Hepatocyte (in vitro differentiated cells): ENCODE results near the gene HMGN2. TPM values are rescaled to one million over a fixed set of nuclear protein-coding genes. Genes with fewer than 3 reads are reported as not detected.

Source experiments
- DNase-seq: peaks from one replicate; pipeline ENCODE4 v3.0.0-alpha.2; 2016; ENCODE audit warnings: low spot score
- H2AFZ ChIP-seq: fragments of 200-600 bp; sonication (generic); 2 replicates; pipeline ENCODE4 v1.6.0; 2016; ENCODE audit warnings: antibody characterized with exemption, mild to moderate bottlenecking
- H3K27ac ChIP-seq: fragments of 200-600 bp; sonication (generic); 2 replicates; pipeline ENCODE4 v1.5.1; 2016; ENCODE audit warnings: mild to moderate bottlenecking
- H3K27me3 ChIP-seq: fragments of 200-600 bp; sonication (generic); 2 replicates; pipeline ENCODE4 v1.6.1; 2016
- H3K36me3 ChIP-seq: fragments of 200-600 bp; sonication (generic); replicated peaks from 2 replicates; pipeline ENCODE4 v1.5.1; 2016; ENCODE audit warnings: low read depth; ENCODE audit not compliant: insufficient read depth
- H3K4me1 ChIP-seq: fragments of 200-600 bp; sonication (generic); 2 replicates; pipeline ENCODE4 v1.5.1; 2016; ENCODE audit warnings: mild to moderate bottlenecking, moderate library complexity; ENCODE audit not compliant: insufficient read depth
- H3K4me2 ChIP-seq: fragments of 200-600 bp; sonication (generic); 2 replicates; pipeline ENCODE4 v1.6.0; 2016
- H3K4me3 ChIP-seq: fragments of 200-600 bp; sonication (generic); 2 replicates; pipeline ENCODE4 v1.5.1; 2016; ENCODE audit warnings: mild to moderate bottlenecking
- H3K79me2 ChIP-seq: fragments of 200-600 bp; sonication (generic); 2 replicates; pipeline ENCODE4 v1.6.0; 2017; ENCODE audit warnings: mild to moderate bottlenecking
- H3K9me2 ChIP-seq: fragments of 200-600 bp; sonication (generic); replicated peaks from 2 replicates; pipeline ENCODE4 v1.6.0; 2017; ENCODE audit warnings: mild to moderate bottlenecking; ENCODE audit not compliant: insufficient read depth
- H3K9me3 ChIP-seq: fragments of 200-600 bp; sonication (generic); 2 replicates; pipeline ENCODE4 v1.5.1; 2016; ENCODE audit warnings: low read depth, mild to moderate bottlenecking
- H4K20me1 ChIP-seq: fragments of 200-600 bp; sonication (generic); 2 replicates; pipeline ENCODE4 v1.6.0; 2016; ENCODE audit warnings: mild to moderate bottlenecking; ENCODE audit not compliant: insufficient read depth, poor library complexity, severe bottlenecking
- CTCF ChIP-seq: fragments of 200-600 bp; sonication (generic); IDR thresholded peaks from 2 replicates; pipeline ENCODE4 v1.5.1; 2016; ENCODE audit warnings: antibody characterized with exemption, mild to moderate bottlenecking; ENCODE audit not compliant: poor library complexity
- EZH2 ChIP-seq: fragments of 200-600 bp; sonication (generic); IDR thresholded peaks from 2 replicates; pipeline ENCODE4 v1.6.1; 2016; ENCODE audit warnings: antibody characterized with exemption, mild to moderate bottlenecking, borderline replicate concordance
- EZH2phosphoT487 ChIP-seq: fragments of 200-600 bp; sonication (generic); IDR thresholded peaks from one replicate; pipeline ENCODE4 v1.6.1; 2018; ENCODE audit warnings: antibody characterized with exemption, mild to moderate bottlenecking, low read depth, moderate library complexity; ENCODE audit not compliant: unreplicated experiment, severe bottlenecking
- whole genome bisulfite sequencing: methylation state at CpG from one replicate; pipeline ENCODE4 v1.1.6; 2016; ENCODE audit warnings: low lambda C conversion rate; ENCODE audit errors: missing lambda C conversion rate; 5-methylcytosine and 5-hydroxymethylcytosine counted together
- polyA plus RNA-seq: library from polyadenylated mRNA; unstranded; fragments of >200 nt; fragmentation: Nextera tagmentation; extraction: Ambion mirVana; gene quantifications from 2 replicates; pipeline ENCODE4 v1.2.1, GENCODE V29; 2016
- total RNA-seq: library from RNA; depleted of rRNA; stranded (reverse); fragments of >200 nt; gene quantifications from 2 replicates; pipeline ENCODE4 v1.2.3, GENCODE V29; 2014

HMGN2 gene
- total and polyA plus RNA-seq, 2 experiments from 2014 or later = 215 to 467 TPM

GRCh38 chr1:26478159-26478558 lies 5.9 kb downstream of the HMGN2 start:
- DNase-seq = no peak
- Histone ChIP-seq H3K27me3 (no peaks in the 10 kb centered on the region), H3K4me1 (peaks cover 16% of the 10 kb centered on the region), H3K4me2 (no peak overlapping the region), H3K4me3 (no peak overlapping the region), H3K27ac (no peak overlapping the region), H3K9me3 (no peaks in the 10 kb centered on the region), H2AFZ (no peak overlapping the region), H3K9me2 (no peaks in the 10 kb centered on the region), H3K79me2 (peaks cover 26% of the 10 kb centered on the region), H3K36me3 (no peaks in the 10 kb centered on the region), H4K20me1 (peaks cover 25% of the 10 kb centered on the region)
- no peak for TF ChIP-seq EZH2
- no peak for TF ChIP-seq EZH2phosphoT487
- TF ChIP-seq CTCF = no peak
- WGBS = 92% methylated on average over 3 of the region's 3 CpGs

- no peak for DNase-seq
- TF ChIP-seq EZH2 = no peak
- no peaks in the 10 kb centered on the region for H3K36me3 ChIP-seq
- no peak overlapping the region for H3K27ac ChIP-seq
- WGBS = 97% methylated on average over 6 of the region's 6 CpGs
- no peaks in the 10 kb centered on the region for H3K27me3 ChIP-seq
- peaks cover 16% of the 10 kb centered on the region for H4K20me1 ChIP-seq
- peaks cover 9% of the 10 kb centered on the region for H3K4me1 ChIP-seq
- no peak overlapping the region for H2AFZ ChIP-seq
- no peaks in the 10 kb centered on the region for H3K9me3 ChIP-seq
- H3K79me2 ChIP-seq = peaks cover 18% of the 10 kb centered on the region
- no peak overlapping the region for H3K4me3 ChIP-seq
- no peaks in the 10 kb centered on the region for H3K9me2 ChIP-seq
- H3K4me2 ChIP-seq = no peak overlapping the region
Observed at GRCh38 chr1:26478988-26479387, 6.7 kb downstream of the HMGN2 start.

GRCh38 chr1:26482921-26483320 lies 10.7 kb downstream of the HMGN2 start:
- DNase-seq = no peak
- Histone ChIP-seq H3K4me1 (no peaks in the 10 kb centered on the region), H3K27ac (no peak overlapping the region), H3K9me3 (no peaks in the 10 kb centered on the region), H3K4me2 (no peak overlapping the region), H4K20me1 (no peaks in the 10 kb centered on the region), H3K79me2 (no peaks in the 10 kb centered on the region), H3K27me3 (no peaks in the 10 kb centered on the region), H3K4me3 (no peak overlapping the region), H2AFZ (no peak overlapping the region), H3K36me3 (no peaks in the 10 kb centered on the region), H3K9me2 (no peaks in the 10 kb centered on the region)
- 75% methylated on average over 2 of the region's 2 CpGs for WGBS
- no peak for TF ChIP-seq EZH2phosphoT487
- TF ChIP-seq EZH2 = no peak
- TF ChIP-seq CTCF = no peak

GRCh38 chr1:26483980-26484379 lies 11.7 kb downstream of the HMGN2 start:
- H3K27me3 ChIP-seq = no peaks in the 10 kb centered on the region
- no peak overlapping the region for H3K4me3 ChIP-seq
- H3K4me1 ChIP-seq = no peaks in the 10 kb centered on the region
- no peaks in the 10 kb centered on the region for H3K9me3 ChIP-seq
- TF ChIP-seq EZH2phosphoT487 = no peak
- no peaks in the 10 kb centered on the region for H4K20me1 ChIP-seq
- H3K9me2 ChIP-seq = no peaks in the 10 kb centered on the region
- no peaks in the 10 kb centered on the region for H3K36me3 ChIP-seq
- no peak for DNase-seq
- H3K27ac ChIP-seq = no peak overlapping the region
- H3K4me2 ChIP-seq = no peak overlapping the region
- H3K79me2 ChIP-seq = no peaks in the 10 kb centered on the region
- H2AFZ ChIP-seq = no peak overlapping the region
- 92% methylated on average over 2 of the region's 2 CpGs for WGBS
